NOMO-1 treated with dmso at 0.1 percent for 144 hours (cell line): ENCODE results near the gene NT5C3A.
"Not testable (repeated sequence)": the region's sequence is repeated elsewhere in the genome, so short reads cannot be mapped to it uniquely, and the experiment has no call there.

Experiments used
- DNase-seq: peaks from one replicate; lab custom pipeline; 2025; ENCODE audit not compliant: unreplicated experiment; lab: John Stamatoyannopoulos, UW

The NT5C3A gene

GRCh38 chr7:32991068-32991585 lies 71.4 kb downstream of the NT5C3A start:
- not testable (repeated sequence) for DNase-seq

GRCh38 chr7:32988148-32988547 lies 74.4 kb downstream of the NT5C3A start:
- DNase-seq = not testable (repeated sequence)

GRCh38 chr7:32979902-32980301 lies 82.7 kb downstream of the NT5C3A start:
- not testable (repeated sequence) for DNase-seq

- not testable (repeated sequence) for DNase-seq
Measured at GRCh38 chr7:32979246-32979645, 83.3 kb downstream of the NT5C3A start.

- DNase-seq = not testable (repeated sequence)
Measured at GRCh38 chr7:32977159-32977558, 85.4 kb downstream of the NT5C3A start.

GRCh38 chr7:32971967-32972366 lies 90.6 kb downstream of the NT5C3A start:
- DNase-seq = not testable (repeated sequence)

- DNase-seq = not testable (repeated sequence)
Measured at GRCh38 chr7:32967268-32967582, 95.4 kb downstream of the NT5C3A start.

GRCh38 chr7:32966489-32967267 lies 95.9 kb downstream of the NT5C3A start:
- not testable (repeated sequence) for DNase-seq

GRCh38 chr7:32964461-32965159 lies 98.0 kb downstream of the NT5C3A start:
- not testable (repeated sequence) for DNase-seq
